HCT116 (cell line): ENCODE measurements around the gene OPN4.

Source experiments
- ATF3 ChIP-seq: IDR thresholded peaks from 2 replicates; pipeline ENCODE4 v1.6.1; 2012
- CTCF ChIP-seq, 3 experiments: fragments of 200-600 bp in 1 of 3; sonication (generic) in 1 of 3; IDR thresholded peaks in 2 of 3; conservative IDR thresholded peaks in 1 of 3; 2 replicates each; pipeline ENCODE4 v1.5.1; 2012 to 2017; ENCODE audit warnings: low read depth in 2 of 3, low read length in 2 of 3, antibody characterized with exemption in 1 of 3, borderline replicate concordance in 1 of 3, control low read depth in 1 of 3, mild to moderate bottlenecking in 1 of 3, mixed read lengths in 1 of 3, mixed run types in 1 of 3, moderate library complexity in 1 of 3; ENCODE audit not compliant: insufficient read depth in 1 of 3
- ELF1 ChIP-seq: IDR thresholded peaks from 2 replicates; pipeline ENCODE4 v1.6.1; 2012; ENCODE audit warnings: low read depth, borderline replicate concordance
- POLR2A ChIP-seq: IDR thresholded peaks from 2 replicates; pipeline ENCODE4 v1.7.0; 2011; ENCODE audit warnings: borderline replicate concordance; ENCODE audit not compliant: insufficient read depth, insufficient read length; ENCODE audit errors: extremely low read depth
- POLR2AphosphoS5 ChIP-seq: IDR thresholded peaks from 2 replicates; pipeline ENCODE4 v1.6.1; 2011; ENCODE audit warnings: mild to moderate bottlenecking, low read depth, low read length, moderate library complexity
- ZBTB33 ChIP-seq: IDR thresholded peaks from 2 replicates; pipeline ENCODE4 v1.6.1; 2011; ENCODE audit warnings: mild to moderate bottlenecking, low read length, moderate library complexity; ENCODE audit not compliant: insufficient replicate concordance; ENCODE audit errors: extremely low read depth

GRCh38 chr10:86652361-86653202 is 1.8 kb upstream of the OPN4 start:
- no peak for TF ChIP-seq CTCF (IDR thresholded peaks at IDR 0.05 in 2 of 3, conservative IDR thresholded peaks at IDR 0.05 in 1 of 3; ENCODE audit: borderline replicate concordance in 1 of 3, insufficient read depth in 1 of 3, low read depth in 2 of 3, low read length in 2 of 3)
- no peak for TF ChIP-seq ELF1
- TF ChIP-seq POLR2A, result no peak
- TF ChIP-seq ATF3, result no peak
- no peak for TF ChIP-seq POLR2AphosphoS5
- no peak for TF ChIP-seq ZBTB33
